ENCODE data around the gene DCAF15.

DCAF15 gene

DNA sequence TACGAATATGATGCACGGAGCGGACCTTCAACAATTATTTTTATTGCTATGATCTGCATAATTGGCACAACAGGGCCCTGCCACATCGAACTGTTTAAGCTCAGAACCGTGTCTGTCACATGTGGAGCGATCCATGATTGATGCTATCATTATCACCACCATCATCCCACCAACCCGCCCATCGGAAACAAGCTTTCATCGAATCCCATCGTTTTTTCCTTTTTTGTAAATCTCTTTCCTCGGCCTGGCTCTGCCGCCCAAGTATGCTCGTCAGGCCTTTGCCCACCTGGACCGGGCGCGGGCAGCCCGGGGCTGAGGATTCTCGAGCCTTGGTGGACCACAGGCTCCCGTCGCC, 533 bp upstream of the DCAF15 start:
- no peaks in the 10 kb centered on the region for H3K9me3 ChIP-seq
- TF ChIP-seq, protein P1, sequence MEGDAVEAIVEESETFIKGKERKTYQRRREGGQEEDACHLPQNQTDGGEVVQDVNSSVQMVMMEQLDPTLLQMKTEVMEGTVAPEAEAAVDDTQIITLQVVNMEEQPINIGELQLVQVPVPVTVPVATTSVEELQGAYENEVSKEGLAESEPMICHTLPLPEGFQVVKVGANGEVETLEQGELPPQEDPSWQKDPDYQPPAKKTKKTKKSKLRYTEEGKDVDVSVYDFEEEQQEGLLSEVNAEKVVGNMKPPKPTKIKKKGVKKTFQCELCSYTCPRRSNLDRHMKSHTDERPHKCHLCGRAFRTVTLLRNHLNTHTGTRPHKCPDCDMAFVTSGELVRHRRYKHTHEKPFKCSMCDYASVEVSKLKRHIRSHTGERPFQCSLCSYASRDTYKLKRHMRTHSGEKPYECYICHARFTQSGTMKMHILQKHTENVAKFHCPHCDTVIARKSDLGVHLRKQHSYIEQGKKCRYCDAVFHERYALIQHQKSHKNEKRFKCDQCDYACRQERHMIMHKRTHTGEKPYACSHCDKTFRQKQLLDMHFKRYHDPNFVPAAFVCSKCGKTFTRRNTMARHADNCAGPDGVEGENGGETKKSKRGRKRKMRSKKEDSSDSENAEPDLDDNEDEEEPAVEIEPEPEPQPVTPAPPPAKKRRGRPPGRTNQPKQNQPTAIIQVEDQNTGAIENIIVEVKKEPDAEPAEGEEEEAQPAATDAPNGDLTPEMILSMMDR (IDR thresholded peaks at IDR 0.05) = no peak
- peaks cover 27% of the 10 kb centered on the region for H3K36me3 ChIP-seq
- peak overlapping the region; percentile 62 to 85 for H3K4me3 ChIP-seq (ENCODE audit: low read depth in 1 of 2, low read length in 1 of 2)
- peaks cover 17 to 21% of the 10 kb centered on the region in 2 experiments for H3K4me1 ChIP-seq (ENCODE audit: control insufficient read depth in 1 of 2, insufficient read depth in 1 of 2, low read depth in 1 of 2, low read length in 1 of 2)
- peak overlapping the region; percentile 79 for H3K27ac ChIP-seq
- H3K27me3 ChIP-seq = no peaks in the 10 kb centered on the region

DNA sequence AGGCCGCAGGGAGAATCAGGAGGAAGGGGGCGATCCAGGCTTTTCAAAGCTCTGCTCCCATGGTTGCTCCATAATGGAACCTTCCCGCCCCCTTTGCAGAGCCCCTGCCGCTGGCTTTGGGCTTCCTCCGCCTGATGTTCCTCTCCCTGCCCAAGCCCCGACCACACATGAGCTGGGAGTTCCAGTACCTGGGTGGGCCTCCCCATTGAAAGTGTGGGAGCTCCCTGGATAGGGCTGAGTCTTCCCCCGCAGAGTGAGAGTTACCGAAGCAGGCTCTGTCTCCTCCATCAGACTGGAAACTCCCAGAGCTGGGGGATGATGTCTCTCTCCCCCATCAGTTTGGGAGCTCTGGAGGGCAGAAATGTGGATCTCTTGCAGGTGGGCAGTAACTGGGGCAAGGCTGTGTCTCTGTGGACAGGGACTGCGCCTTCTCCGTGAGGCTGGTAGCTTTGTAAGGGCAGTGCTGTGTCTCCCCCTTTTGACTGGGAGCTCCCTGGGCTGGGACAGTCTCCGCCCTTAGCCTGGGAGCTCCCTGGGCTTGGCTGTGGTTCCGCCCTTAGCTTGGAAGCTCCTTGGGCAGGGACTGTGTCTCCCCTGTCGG, 722 bp downstream of the DCAF15 start:
- Histone ChIP-seq H3K4me1 (ENCODE audit: control insufficient read depth in 1 of 2, insufficient read depth in 1 of 2, low read depth in 1 of 2, low read length in 1 of 2) (peaks cover 17 to 21% of the 10 kb centered on the region in 2 experiments), H3K4me3 (ENCODE audit: low read depth in 1 of 2, low read length in 1 of 2) (peak overlapping the region; percentile 62 to 85), H3K27ac (peak overlapping the region; percentile 79), H3K36me3 (peaks cover 40% of the 10 kb centered on the region), H3K27me3 (no peaks in the 10 kb centered on the region), H3K9me3 (no peaks in the 10 kb centered on the region)
- TF ChIP-seq, protein P1 (IDR thresholded peaks at IDR 0.05) = no peak

DNA sequence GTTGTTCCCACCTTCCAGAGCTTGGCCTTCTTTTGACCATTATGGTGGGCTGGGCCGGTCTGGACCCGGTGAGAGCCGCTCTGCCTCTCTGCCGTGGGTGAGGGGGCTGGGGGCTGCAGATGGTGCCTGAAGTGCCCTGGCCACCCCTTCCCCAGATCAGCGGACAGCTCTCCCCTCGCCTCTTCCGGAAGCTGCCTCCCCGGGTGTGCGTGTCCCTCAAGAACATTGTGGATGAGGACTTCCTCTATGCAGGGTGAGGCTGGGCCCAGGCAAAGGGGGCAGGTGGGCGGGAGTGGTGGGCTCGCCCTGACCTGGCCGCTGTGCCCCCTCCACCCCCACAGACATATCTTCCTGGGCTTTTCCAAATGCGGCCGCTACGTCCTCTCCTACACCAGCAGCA, 1.9 kb downstream of the DCAF15 start:
- H3K4me3 ChIP-seq (ENCODE audit: low read depth in 1 of 2, low read length in 1 of 2) = no peak overlapping the region
- H3K27ac ChIP-seq = no peak overlapping the region
- peaks cover 51% of the 10 kb centered on the region for H3K36me3 ChIP-seq
- H3K27me3 ChIP-seq = no peaks in the 10 kb centered on the region
- H3K9me3 ChIP-seq = no peaks in the 10 kb centered on the region
- TF ChIP-seq, protein P1 (IDR thresholded peaks at IDR 0.05) = no peak
- peaks cover 17 to 21% of the 10 kb centered on the region in 2 experiments for H3K4me1 ChIP-seq (ENCODE audit: control insufficient read depth in 1 of 2, insufficient read depth in 1 of 2, low read depth in 1 of 2, low read length in 1 of 2)

- H3K4me3 ChIP-seq (ENCODE audit: low read depth in 1 of 2, low read length in 1 of 2) = no peak overlapping the region
- H3K27me3 ChIP-seq = no peaks in the 10 kb centered on the region
These were observed 3.5 kb downstream of the DCAF15 start for GRCh38 chr19:13955662-13956364.

DNA sequence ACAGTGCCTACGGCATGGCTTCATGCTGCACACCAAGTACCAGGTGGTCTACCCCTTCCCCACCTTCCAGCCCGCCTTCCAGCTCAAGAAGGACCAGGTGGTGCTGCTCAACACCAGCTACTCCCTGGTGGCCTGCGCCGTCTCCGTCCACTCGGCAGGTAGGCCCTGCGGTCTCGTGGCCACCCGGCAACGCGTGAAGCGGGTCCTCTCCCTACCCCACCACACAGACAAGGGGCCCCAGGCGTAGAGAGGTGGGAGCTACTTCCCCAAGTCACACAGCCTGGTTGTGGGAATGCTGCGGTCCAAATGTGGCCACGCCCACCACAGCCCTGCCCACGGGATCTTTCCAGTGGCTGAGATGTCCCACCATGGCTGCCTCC, 4.0 kb downstream of the DCAF15 start:
- Histone ChIP-seq H3K9me3 (no peaks in the 10 kb centered on the region), H3K27ac (no peak overlapping the region), H3K4me3 (ENCODE audit: low read depth in 1 of 2, low read length in 1 of 2) (no peak overlapping the region), H3K36me3 (peaks cover 73% of the 10 kb centered on the region), H3K27me3 (no peaks in the 10 kb centered on the region), H3K4me1 (ENCODE audit: control insufficient read depth in 1 of 2, insufficient read depth in 1 of 2, low read depth in 1 of 2, low read length in 1 of 2) (peaks cover 17 to 21% of the 10 kb centered on the region in 2 experiments)
- TF ChIP-seq, protein P1 (IDR thresholded peaks at IDR 0.05) = no peak

More at GRCh38 chr19:13955662-13956364, 3.5 kb downstream of the DCAF15 start:
- peaks cover 17 to 21% of the 10 kb centered on the region in 2 experiments for H3K4me1 ChIP-seq (ENCODE audit: control insufficient read depth in 1 of 2, insufficient read depth in 1 of 2, low read depth in 1 of 2, low read length in 1 of 2)
- peaks cover 68% of the 10 kb centered on the region for H3K36me3 ChIP-seq
- TF ChIP-seq, protein P1 (IDR thresholded peaks at IDR 0.05) = no peak
- H3K9me3 ChIP-seq = no peaks in the 10 kb centered on the region
- no peak overlapping the region for H3K27ac ChIP-seq

All from neutrophil (primary cell).